A172 (cell line): ENCODE data around the gene RNF157. TPM values are rescaled to one million over a fixed set of nuclear protein-coding genes. Genes with fewer than 3 reads are reported as not detected.

Experiments used
- DNase-seq: peaks from one replicate; pipeline ENCODE4 v3.0.0-alpha.2; 2015; ENCODE audit warnings: low spot score
- total RNA-seq: library from RNA; depleted of rRNA; stranded (reverse); fragments of >200 nt; shearing (Covaris generic); gene quantifications from 2 replicates; pipeline ENCODE4 v1.2.3, GENCODE V29; 2014; rRNA removed

The RNF157 gene
- total RNA-seq: 7.0 and 8.3 TPM in 2 replicates

GRCh38 chr17:76240461-76241203 lies at the start of gene RNF157:
Gene RNF157, minus strand, starts transcription at chr17:76240493. Its CDS starts 253 bp downstream, at chr17:76240240.
- DNase-seq: peak; percentile 25

- no peak for DNase-seq
These were observed 41.5 kb upstream of the RNF157 start for GRCh38 chr17:76281573-76282371.

DNA sequence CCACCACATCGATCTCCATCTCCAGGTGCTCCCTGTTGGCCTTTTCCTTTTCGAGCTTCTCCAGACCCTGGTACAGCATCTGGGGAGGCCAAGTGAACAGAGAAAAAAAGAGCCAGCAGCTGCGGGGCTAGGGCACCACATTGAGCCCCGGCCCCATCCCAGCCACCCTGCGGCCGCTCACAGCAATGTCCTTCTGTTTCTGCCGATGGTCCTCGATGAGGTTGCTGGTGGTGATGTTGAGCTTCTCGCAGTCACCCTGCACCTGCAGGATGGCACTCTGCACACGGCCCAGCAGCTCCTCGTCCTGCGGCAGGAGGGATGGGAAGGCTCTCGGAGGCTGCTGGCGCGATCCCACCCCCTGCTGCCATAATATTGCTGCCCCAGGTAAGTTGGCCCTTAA lies 40.4 kb upstream of the RNF157 start:
- no peak for DNase-seq

DNA sequence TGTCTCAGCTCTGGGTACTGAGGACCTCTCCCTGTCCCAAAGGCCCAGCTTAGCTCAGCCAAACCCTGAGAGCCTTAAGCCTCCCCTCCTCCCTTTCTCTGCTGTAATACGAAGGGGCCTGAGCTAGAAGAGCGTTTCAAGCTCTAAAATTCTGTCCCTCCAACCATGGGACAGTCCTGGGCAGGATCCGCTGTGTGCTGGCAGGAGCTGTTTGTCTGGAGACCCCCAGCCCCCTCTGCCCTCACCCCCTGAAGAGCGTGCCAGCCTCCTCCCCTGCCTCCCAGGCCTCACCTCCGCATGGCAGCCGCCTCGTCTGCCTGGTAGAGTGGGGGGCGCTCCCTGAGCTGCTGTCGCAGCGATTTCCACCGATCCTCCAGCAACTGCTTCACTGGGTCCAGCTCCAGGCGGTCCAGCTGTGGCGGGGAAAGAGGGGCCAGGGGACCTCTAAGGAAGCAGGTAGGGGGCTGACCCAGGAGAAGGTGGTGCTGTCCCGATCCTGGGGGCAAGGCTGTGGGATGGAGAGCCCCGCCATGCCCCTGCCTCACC lies 39.5 kb upstream of the RNF157 start:
- DNase-seq: no peak

GRCh38 chr17:76278952-76279741 lies 38.9 kb upstream of the RNF157 start:
- DNase-seq: peak; percentile 59

- no peak for DNase-seq
These were observed 38.1 kb upstream of the RNF157 start for GRCh38 chr17:76278268-76278908.

DNA sequence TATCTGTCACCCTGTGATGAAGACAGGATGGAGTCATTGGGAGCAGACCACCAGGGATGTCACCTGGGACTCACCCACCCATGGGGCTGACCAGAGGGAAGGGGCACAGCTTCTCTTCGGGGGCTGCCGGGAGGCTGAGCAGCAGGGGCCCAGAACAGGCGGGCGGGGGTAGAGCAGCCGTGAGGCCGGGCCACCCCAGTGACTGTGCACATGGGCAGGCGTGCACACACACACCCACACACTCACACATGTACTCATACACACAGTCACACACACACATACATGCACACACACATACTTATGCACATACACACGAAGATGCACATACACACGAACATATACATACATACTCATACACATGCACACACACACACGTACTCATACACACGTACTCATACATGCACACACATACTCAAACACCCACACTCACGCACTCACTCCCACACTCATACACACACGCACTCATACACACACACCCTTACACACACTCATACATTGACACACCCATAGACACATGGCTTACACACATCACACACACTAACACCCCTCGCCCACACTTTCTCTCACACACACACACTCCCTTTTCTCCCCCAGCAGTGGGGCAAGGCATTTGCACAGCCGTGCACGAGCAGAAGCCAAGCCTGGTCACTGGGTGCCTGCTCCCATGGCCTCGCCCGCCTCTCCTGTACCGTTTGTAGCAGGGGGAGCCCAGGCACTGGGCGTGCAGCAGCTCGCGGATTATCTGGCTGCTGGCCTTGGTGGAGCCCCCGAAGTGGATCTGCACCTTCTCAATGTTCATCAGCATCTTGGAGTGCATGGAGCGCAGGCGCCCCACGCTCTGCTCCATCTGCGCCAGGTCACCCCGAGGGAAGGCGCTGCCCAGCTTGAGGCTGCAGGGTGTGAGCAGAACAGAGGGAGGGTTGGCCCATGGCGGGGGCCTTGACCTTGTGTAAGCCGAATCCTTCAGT lies 37.3 kb upstream of the RNF157 start:
- no peak for DNase-seq

- DNase-seq: peak; percentile 39
These were observed 36.4 kb upstream of the RNF157 start for GRCh38 chr17:76276461-76277299.

GRCh38 chr17:76276069-76276431 lies 35.8 kb upstream of the RNF157 start:
- DNase-seq: no peak

DNA sequence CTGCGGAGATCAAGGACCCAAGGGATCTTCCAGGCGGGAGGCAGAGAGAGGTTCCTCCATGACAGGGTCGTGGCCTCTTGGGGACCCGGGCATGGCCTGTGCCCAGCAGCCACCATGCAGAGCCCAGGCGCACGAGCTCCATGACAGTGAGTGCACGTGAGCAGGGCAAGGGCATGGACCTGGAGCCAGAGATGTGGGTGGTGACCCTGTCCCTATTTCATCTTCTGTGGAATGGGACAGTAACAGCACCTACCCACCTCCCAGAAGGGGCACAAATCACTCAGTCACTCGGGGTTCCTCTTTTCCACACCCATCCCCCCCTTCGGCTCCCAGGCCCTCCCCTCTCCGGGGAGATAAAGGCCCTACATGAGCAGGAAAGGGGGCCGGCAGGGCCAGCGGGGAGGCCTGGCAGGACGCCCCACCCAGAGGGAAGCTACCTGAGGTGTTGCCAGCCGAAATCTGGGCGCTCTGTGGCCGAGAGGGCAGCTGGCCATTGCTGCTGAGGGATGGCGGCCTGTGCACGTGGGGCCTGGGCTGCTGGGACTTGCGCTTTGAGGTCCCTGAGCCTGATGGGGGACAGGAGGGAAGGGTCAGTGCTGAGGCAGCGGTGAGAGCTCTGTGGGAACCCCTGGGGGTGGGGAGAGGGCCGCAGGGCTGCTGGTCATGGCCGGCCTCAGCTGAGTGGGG lies 35.2 kb upstream of the RNF157 start:
- DNase-seq: no peak

- no peak for DNase-seq
These were observed 34.0 kb upstream of the RNF157 start for GRCh38 chr17:76274112-76274956.

DNA sequence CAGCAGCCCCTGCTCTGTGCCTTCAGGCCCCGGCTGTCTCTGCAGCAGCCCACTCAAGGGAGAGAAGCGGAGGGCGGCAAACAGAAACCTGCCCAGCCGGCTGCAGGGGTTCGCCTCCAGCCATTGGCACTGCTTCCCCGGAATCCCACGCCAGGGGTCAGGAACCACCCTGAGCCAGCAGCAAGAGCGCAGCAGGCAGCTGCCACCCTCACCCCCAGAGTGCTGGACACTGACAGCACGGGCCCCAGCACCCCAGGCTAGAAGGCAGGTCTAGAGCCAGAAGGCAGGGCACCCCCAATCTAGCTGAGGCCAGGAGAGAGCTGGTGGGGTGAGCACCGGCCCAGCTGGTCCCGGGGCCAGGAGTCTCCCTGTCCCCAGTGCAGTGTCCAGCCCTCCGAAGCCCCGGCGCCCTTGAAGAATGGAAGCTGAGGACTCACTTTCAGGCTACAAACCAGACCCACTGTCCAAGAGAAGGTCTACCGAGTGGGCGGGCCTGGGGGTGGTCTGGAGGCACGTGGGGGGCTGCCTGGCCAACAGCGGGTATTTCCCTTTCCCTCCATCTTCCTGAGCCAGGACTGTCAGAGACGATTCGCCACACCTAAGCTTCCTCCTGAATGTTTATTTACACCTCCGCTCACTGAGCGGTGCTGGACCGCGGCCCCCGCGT lies 33.3 kb upstream of the RNF157 start:
- no peak for DNase-seq

DNA sequence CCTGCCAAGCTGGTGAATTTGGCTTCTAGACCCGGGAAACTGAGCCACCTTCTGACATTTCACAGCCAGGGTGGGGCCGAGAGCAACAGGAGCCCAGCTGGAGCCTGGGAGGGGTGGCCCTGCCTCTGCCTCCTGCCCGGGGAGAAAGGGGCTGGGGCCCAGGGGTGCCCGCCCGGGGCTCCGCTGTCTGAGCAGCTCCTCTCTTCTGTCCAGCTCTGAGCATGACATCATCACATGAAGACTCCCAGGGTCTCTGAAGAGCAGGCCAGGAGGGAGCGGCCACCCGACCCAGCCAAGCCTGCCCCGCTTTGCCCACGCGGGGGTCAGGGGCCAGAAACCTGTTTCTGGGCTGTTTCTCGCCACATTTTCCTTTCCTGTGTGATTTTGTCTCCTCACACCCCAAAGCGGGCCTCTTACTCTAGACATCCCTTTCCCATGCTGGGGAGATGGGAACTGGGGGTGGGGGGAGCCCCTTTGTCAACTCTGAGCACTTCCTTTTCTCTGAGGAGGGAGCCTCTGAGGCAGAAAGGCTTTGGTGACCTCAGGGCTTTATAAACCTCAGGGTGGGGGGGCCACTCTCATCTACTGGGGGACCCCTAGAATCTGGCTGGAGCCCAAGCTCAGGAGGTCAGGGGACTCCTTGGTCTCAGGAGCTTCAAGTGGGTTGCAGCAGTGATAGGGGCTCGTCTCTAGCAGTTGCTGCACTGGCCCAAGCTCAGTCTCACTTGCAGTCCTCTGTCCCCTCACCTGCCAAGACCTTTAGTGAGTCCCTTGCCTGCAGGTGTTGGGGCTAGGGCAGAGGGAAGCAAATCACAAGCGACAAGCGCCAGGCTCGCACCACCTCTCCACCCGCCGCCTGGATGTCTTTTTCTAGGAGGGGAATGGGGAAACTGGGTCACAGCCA lies 32.5 kb upstream of the RNF157 start:
- no peak for DNase-seq

GRCh38 chr17:76271669-76272540 lies 31.6 kb upstream of the RNF157 start:
- DNase-seq: no peak
